ENCODE measurements around the gene EGFLAM.

Gene EGFLAM

DNA sequence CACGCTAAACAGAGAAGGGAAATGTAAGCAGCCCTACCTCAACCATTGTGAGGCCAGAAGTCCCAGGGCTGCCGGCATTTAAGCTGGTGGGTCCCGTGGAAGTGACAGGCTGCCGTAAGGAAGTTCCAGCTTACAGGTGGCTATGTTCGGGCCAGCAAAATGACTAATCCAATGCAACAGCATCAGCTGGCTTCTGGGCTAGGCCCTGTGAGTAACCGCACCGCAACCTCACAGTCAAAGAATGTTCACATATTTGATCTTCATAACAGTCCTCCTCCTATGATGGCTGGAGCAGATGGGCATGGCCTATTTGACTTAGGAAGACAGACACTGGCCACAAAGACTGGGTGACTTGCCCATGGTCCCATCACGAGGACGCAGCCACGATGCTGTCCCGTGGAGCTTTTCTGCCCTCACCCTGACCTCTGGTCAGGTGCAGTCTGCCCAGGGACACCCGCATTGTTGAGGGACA, 209.9 kb downstream of the EGFLAM start:
- Histone ChIP-seq H3K9ac (ENCODE audit: low read depth, low read length) (peak overlapping the region; percentile 73), H3K27me3 (ENCODE audit: control insufficient read depth, insufficient read depth, low read length) (no peaks in the 10 kb centered on the region), H3K36me3 (ENCODE audit: insufficient read depth, low read length) (no peaks in the 10 kb centered on the region), H3K9me3 (replicated peaks; ENCODE audit: low read length) (no peaks in the 10 kb centered on the region), H3K4me2 (ENCODE audit: low read length) (peak overlapping the region; percentile 67), H3K4me3 (ENCODE audit: low read length) (peak overlapping the region; percentile 30), H3K4me1 (ENCODE audit: control insufficient read depth, insufficient read depth, low read length) (peaks cover 61% of the 10 kb centered on the region)

DNA sequence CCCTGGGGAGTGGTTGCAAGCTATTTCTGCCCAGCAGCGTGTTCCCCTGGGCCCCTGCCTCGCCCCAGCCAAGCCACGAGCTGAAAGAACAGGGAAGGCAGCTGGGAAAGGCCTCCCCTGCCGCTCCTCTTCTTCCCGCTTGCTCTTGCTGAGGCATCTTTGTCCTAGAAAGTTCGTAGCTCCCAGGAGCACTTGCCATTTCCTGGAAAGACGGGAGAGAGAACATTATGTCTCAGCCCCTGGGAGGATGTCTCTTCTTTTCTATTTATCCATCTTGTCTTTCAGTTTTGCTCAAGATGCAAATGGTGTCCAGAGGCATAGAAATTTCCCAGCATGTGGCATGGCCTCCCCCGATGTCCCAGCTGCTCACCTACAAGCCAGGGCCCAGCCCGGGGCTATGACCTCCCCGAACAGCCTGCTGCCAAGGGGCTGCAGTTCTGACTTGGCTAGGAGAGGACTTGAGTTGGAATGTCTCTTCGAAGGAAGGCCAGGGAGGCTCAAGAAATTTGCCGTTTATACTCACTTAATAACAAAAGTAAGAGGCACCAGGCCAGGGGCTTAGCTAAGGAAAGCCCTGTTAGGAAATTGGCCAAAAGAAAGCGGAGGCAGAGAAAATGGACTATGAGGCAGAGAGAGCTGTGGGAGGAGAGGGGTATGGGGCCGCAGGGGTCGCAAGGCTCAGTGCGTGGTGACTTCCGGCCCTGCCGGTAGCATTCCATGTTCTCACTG, 210.8 kb downstream of the EGFLAM start:
- Histone ChIP-seq H3K9me3 (replicated peaks; ENCODE audit: low read length) (no peaks in the 10 kb centered on the region), H3K4me2 (ENCODE audit: low read length) (peak overlapping the region; percentile 42), H3K4me1 (ENCODE audit: control insufficient read depth, insufficient read depth, low read length) (peaks cover 53% of the 10 kb centered on the region), H3K4me3 (ENCODE audit: low read length) (peak overlapping the region; percentile 30), H3K36me3 (ENCODE audit: insufficient read depth, low read length) (no peaks in the 10 kb centered on the region), H3K9ac (ENCODE audit: low read depth, low read length) (peak overlapping the region; percentile 44), H3K27me3 (ENCODE audit: control insufficient read depth, insufficient read depth, low read length) (no peaks in the 10 kb centered on the region)

DNA sequence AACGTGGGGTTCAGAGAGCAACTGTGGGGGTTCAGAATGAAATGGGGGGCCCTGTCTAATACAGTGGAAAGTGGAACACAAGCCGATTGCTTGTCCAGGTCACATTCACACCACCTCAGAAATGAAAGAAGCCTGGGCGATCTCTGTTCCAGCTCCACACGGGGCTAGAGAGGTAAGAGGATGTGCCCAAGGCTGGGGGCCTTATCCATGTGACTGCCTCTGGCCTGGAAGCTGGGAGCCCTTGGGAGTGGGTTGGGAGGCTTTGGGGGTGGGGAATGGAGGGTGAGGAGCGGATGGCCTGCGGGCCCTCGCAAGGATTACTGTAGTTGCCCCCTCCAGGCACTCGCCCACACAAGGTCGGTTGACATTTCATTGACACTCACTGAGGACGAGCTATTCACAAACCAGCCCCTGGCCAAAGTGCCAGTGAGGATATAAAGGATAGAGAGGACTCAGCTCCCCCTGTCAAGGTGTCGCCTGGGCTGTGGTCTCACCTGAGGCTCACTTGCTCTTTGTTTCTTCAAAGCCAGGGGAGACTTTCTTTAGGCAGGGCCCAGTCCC, 211.4 kb downstream of the EGFLAM start:
- Histone ChIP-seq H3K4me1 (ENCODE audit: control insufficient read depth, insufficient read depth, low read length) (peaks cover 47% of the 10 kb centered on the region), H3K4me2 (ENCODE audit: low read length) (no peak overlapping the region), H3K9ac (ENCODE audit: low read depth, low read length) (no peak overlapping the region)

DNA sequence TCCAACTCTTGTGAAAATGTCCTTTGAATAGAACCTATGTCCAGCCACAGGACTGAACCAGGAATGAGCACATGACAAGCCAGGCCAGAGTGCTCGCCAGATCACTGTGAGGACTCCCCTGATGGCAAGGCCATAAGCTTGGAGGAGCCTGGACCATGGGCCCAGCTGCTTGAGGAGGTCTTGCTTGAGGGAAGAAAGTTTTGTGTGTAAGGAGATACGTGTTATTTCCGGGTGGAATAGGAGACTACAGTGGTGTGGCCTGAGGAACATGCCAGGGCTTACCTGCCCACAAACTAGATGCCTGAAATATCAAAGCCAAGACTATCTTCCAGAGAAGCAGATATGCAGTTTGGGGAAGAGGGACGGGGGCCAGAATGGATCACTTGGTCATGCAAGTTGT, 213.3 kb downstream of the EGFLAM start:
- Histone ChIP-seq H3K9ac (ENCODE audit: low read depth, low read length) (no peak overlapping the region), H3K9me3 (replicated peaks; ENCODE audit: low read length) (no peaks in the 10 kb centered on the region), H3K4me1 (ENCODE audit: control insufficient read depth, insufficient read depth, low read length) (peaks cover 31% of the 10 kb centered on the region), H3K4me3 (ENCODE audit: low read length) (no peak overlapping the region), H3K36me3 (ENCODE audit: insufficient read depth, low read length) (no peaks in the 10 kb centered on the region), H3K27me3 (ENCODE audit: control insufficient read depth, insufficient read depth, low read length) (no peaks in the 10 kb centered on the region), H3K4me2 (ENCODE audit: low read length) (no peak overlapping the region)

More for the DNA sequence above, 211.4 kb downstream of the EGFLAM start:
- Histone ChIP-seq H3K9me3 (replicated peaks; ENCODE audit: low read length) (no peaks in the 10 kb centered on the region), H3K27me3 (ENCODE audit: control insufficient read depth, insufficient read depth, low read length) (no peaks in the 10 kb centered on the region), H3K36me3 (ENCODE audit: insufficient read depth, low read length) (no peaks in the 10 kb centered on the region), H3K4me3 (ENCODE audit: low read length) (no peak overlapping the region)

DNA sequence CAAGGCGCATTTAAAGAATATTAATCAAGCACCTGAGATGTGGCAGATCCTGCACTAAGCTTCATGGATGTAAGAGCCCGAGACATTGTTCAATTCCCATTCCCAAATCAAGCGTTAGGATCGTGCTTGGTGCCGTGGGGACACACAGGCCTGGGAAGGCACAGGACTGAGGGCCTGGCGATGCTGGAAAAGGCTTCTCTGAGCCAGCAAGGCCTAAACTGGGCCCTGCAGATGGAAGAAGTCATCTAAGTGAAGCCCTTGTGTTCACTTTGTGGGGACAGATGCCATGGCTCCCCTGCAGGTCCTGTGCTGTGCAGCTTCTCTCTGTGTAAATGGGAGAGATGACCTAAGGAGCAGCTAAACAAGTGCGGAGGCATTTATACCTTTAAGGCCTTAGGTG, 214.2 kb downstream of the EGFLAM start:
- H3K9me3 ChIP-seq (replicated peaks; ENCODE audit: low read length): no peaks in the 10 kb centered on the region
- no peaks in the 10 kb centered on the region for H3K27me3 ChIP-seq (ENCODE audit: control insufficient read depth, insufficient read depth, low read length)
- no peaks in the 10 kb centered on the region for H3K36me3 ChIP-seq (ENCODE audit: insufficient read depth, low read length)

DNA sequence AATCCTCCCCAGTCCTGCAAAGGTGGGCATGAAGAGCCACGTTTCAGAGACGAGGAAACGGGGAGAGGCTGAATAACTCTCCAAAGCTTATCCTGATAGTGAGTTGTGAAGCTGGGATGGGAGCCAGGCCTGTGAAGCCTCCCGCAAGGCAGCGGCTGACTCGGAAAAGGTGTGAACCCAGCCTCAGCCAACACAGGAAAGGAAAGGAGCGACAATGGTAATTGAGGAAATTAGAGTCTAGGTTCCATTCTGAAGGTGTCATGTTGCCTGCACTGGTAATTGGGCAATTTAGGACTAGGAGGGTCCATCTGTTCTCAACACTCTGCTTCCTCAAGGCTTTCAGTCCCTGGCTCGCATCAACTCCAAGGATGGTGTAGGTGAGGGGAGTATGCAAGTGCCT, 214.6 kb downstream of the EGFLAM start:
- no peaks in the 10 kb centered on the region for H3K9me3 ChIP-seq (replicated peaks; ENCODE audit: low read length)
- no peaks in the 10 kb centered on the region for H3K27me3 ChIP-seq (ENCODE audit: control insufficient read depth, insufficient read depth, low read length)
- peaks cover 18% of the 10 kb centered on the region for H3K4me1 ChIP-seq (ENCODE audit: control insufficient read depth, insufficient read depth, low read length)

More for the DNA sequence above, 214.2 kb downstream of the EGFLAM start:
- no peak overlapping the region for H3K4me2 ChIP-seq (ENCODE audit: low read length)
- no peak overlapping the region for H3K4me3 ChIP-seq (ENCODE audit: low read length)
- H3K9ac ChIP-seq (ENCODE audit: low read depth, low read length): no peak overlapping the region
- H3K4me1 ChIP-seq (ENCODE audit: control insufficient read depth, insufficient read depth, low read length): peaks cover 23% of the 10 kb centered on the region

DNA sequence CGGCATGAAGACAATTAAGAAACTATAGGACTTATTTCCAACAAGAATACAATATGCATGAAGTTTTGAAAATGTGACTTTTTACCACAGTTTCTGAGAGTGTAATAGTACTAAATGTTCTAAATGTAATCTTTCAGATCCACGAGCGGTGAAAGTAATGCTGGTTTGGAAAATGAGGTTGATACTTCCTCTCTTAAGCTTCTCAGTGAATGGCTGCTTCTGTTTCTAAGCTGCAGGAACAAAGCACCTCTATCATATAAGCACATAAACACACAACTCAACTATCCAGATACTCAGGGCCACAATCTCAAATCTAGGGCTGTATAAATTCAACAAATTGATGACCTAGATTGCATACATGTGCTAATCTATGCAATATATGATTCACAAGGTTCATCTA, 219.8 kb downstream of the EGFLAM start:
- Histone ChIP-seq H3K27me3 (ENCODE audit: control insufficient read depth, insufficient read depth, low read length) (no peaks in the 10 kb centered on the region), H3K4me3 (ENCODE audit: low read length) (no peak overlapping the region), H3K36me3 (ENCODE audit: insufficient read depth, low read length) (no peaks in the 10 kb centered on the region), H3K9ac (ENCODE audit: low read depth, low read length) (no peak overlapping the region), H3K9me3 (replicated peaks; ENCODE audit: low read length) (no peaks in the 10 kb centered on the region), H3K4me1 (ENCODE audit: control insufficient read depth, insufficient read depth, low read length) (peaks cover 3% of the 10 kb centered on the region), H3K4me2 (ENCODE audit: low read length) (no peak overlapping the region)

More for the DNA sequence above, 214.6 kb downstream of the EGFLAM start:
- Histone ChIP-seq H3K9ac (ENCODE audit: low read depth, low read length) (no peak overlapping the region), H3K4me3 (ENCODE audit: low read length) (no peak overlapping the region), H3K4me2 (ENCODE audit: low read length) (no peak overlapping the region), H3K36me3 (ENCODE audit: insufficient read depth, low read length) (no peaks in the 10 kb centered on the region)

DNA sequence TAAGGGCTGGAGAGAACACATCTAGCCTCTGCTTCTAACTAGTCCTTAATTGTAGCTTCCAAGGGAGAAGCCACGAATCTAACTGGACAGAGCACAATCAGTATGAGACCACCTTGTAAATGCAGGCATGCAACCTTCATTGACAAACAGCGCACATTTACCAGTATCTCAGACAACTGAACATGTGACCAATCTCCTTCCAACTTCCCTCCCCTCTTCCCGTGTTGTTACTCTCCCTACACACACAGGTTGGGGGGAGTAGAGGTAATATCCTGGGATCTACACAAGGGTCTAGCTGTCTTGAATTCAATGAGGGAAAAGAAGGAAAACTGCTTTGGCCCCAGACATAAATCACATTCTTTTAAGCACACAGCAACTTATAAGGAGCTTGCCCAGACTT, 220.5 kb downstream of the EGFLAM start:
- H3K9me3 ChIP-seq (replicated peaks; ENCODE audit: low read length): no peaks in the 10 kb centered on the region
- peaks cover 3% of the 10 kb centered on the region for H3K4me1 ChIP-seq (ENCODE audit: control insufficient read depth, insufficient read depth, low read length)
- H3K9ac ChIP-seq (ENCODE audit: low read depth, low read length): no peak overlapping the region
- H3K36me3 ChIP-seq (ENCODE audit: insufficient read depth, low read length): no peaks in the 10 kb centered on the region
- no peaks in the 10 kb centered on the region for H3K27me3 ChIP-seq (ENCODE audit: control insufficient read depth, insufficient read depth, low read length)
- H3K4me2 ChIP-seq (ENCODE audit: low read length): no peak overlapping the region
- no peak overlapping the region for H3K4me3 ChIP-seq (ENCODE audit: low read length)

DNA sequence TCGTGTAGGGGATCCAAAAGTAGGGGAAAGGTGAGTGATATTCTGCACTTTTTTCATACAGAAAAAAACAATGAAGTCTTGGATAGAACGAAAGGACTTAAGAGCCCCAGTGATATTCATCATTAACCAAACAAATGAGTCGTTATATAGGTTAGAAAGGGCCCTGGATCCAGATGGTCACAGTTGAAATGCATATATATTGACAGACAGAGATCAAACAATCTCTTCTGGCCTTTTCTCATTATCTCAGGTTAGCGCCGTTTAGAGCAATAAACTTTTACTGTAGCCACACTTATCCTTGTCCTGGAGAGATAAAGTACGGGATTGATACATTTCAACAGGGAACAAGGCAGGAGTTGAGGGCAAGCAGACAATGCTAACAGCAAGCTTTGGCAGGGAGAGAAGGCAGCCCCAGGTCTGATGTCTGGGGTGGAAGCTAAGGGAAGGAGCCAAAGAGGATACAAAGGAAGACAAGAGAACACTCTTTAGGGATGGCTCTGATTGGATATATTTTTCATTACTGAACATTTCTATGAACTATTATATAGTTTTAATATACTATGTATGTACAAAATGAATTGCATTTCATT, 221.1 kb downstream of the EGFLAM start:
- peaks cover 3% of the 10 kb centered on the region for H3K4me1 ChIP-seq (ENCODE audit: control insufficient read depth, insufficient read depth, low read length)
- H3K27me3 ChIP-seq (ENCODE audit: control insufficient read depth, insufficient read depth, low read length): no peaks in the 10 kb centered on the region
- no peak overlapping the region for H3K9ac ChIP-seq (ENCODE audit: low read depth, low read length)
- H3K36me3 ChIP-seq (ENCODE audit: insufficient read depth, low read length): no peaks in the 10 kb centered on the region
- no peaks in the 10 kb centered on the region for H3K9me3 ChIP-seq (replicated peaks; ENCODE audit: low read length)
- no peak overlapping the region for H3K4me3 ChIP-seq (ENCODE audit: low read length)
- H3K4me2 ChIP-seq (ENCODE audit: low read length): no peak overlapping the region

DNA sequence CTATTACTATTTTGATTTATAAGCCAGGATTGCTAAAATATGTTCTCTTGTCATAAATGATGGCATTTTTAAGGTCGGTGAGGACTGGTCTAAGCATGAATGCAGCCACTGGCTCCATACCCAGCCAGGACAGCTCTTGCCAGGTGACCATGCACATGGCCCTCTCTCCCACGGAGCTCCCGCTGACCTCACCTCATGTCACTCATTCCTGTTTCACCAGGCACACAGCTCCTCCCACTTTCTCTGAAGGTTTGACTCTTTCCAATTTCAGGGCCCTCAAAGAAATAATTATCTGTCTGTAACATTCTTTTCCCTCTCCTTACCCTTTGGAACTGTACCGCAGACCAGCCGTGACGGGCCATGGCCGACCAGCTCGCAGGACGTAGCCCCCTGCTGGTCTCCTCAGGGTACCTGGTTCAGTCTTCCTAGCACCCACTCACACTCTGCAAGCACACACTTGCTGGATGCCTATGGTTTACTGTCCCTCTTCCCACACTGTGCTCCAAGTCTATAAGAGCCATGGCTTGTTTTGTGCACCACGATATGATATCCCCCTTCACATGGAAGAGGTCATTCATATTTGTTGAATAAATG, 225.5 kb downstream of the EGFLAM start:
- H3K27me3 ChIP-seq (ENCODE audit: control insufficient read depth, insufficient read depth, low read length): no peaks in the 10 kb centered on the region
- no peaks in the 10 kb centered on the region for H3K36me3 ChIP-seq (ENCODE audit: insufficient read depth, low read length)
- no peak overlapping the region for H3K9ac ChIP-seq (ENCODE audit: low read depth, low read length)
- no peaks in the 10 kb centered on the region for H3K9me3 ChIP-seq (replicated peaks; ENCODE audit: low read length)
- H3K4me1 ChIP-seq (ENCODE audit: control insufficient read depth, insufficient read depth, low read length): no peaks in the 10 kb centered on the region
- H3K4me3 ChIP-seq (ENCODE audit: low read length): no peak overlapping the region
- H3K4me2 ChIP-seq (ENCODE audit: low read length): no peak overlapping the region

DNA sequence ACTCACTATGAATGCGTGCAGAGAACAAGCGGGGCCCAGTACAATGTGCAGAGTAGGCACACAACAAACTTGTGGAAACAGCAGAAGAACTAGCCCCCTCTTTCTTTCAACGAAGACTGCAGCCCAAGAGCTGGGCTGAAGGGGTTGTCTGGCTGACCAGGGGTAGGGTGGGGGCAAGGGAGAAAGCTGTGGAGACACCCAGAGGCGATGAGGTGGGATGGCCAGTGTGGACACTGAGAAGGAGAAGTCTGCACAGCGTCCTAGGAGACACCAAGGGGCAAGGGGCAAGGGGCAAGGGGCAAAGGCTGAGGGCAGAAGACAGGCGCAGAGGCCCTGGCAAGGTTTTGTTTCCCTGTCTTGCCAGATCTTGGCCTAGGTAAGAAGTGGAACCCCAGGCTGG, 235.8 kb downstream of the EGFLAM start:
- H3K27me3 ChIP-seq (ENCODE audit: control insufficient read depth, insufficient read depth, low read length): no peaks in the 10 kb centered on the region
- peaks cover 3% of the 10 kb centered on the region for H3K36me3 ChIP-seq (ENCODE audit: insufficient read depth, low read length)
- no peaks in the 10 kb centered on the region for H3K9me3 ChIP-seq (replicated peaks; ENCODE audit: low read length)
- no peak overlapping the region for H3K4me3 ChIP-seq (ENCODE audit: low read length)
- H3K4me1 ChIP-seq (ENCODE audit: control insufficient read depth, insufficient read depth, low read length): no peaks in the 10 kb centered on the region
- no peak overlapping the region for H3K4me2 ChIP-seq (ENCODE audit: low read length)
- H3K9ac ChIP-seq (ENCODE audit: low read depth, low read length): no peak overlapping the region
